ENCODE data around the gene LRRC46. TPM values are rescaled to one million over a fixed set of nuclear protein-coding genes. Genes with fewer than 3 reads are reported as not detected.

Gene LRRC46
- total and polyA plus RNA-seq, 9 of the 15 experiments (the other 6 are each of a cell fraction or from before 2014, with no cell fraction given): 0.39 to 1.4 (median 0.53) TPM; not detected in 1

GRCh38 chr17:47877368-47878034, 46.0 kb downstream of the LRRC46 start (continued):
- TF ChIP-seq E2F3 (CRISPR knock-in tag; IDR thresholded peaks at IDR 0.05): no peak
- TF ChIP-seq POLR2B (IDR thresholded peaks at IDR 0.05; ENCODE audit: low read depth, partially characterized antibody): no peak
- no peak for TF ChIP-seq RBBP5 (IDR thresholded peaks at IDR 0.05; ENCODE audit: borderline replicate concordance, insufficient read depth, low read length, poor library complexity, severe bottlenecking)
- no peak for TF ChIP-seq ZNF3 (CRISPR knock-in tag; IDR thresholded peaks at IDR 0.05)
- no peak for TF ChIP-seq RBFOX2 (IDR thresholded peaks at IDR 0.05; ENCODE audit: low read depth, low read length)
- TF ChIP-seq NR0B1 (IDR thresholded peaks at IDR 0.05; ENCODE audit: partially characterized antibody): no peak
- no peak for TF ChIP-seq EWSR1 (IDR thresholded peaks at IDR 0.05; ENCODE audit: borderline replicate concordance, low read depth, partially characterized antibody)
- TF ChIP-seq GATAD2B (IDR thresholded peaks at IDR 0.05; ENCODE audit: borderline replicate concordance): no peak; the same call in 1 of the 2 replicates
- peak; percentile 68 to 87; a peak in 2 of 4 replicates for TF ChIP-seq ETV6 (IDR thresholded peaks at IDR 0.05; ENCODE audit: borderline replicate concordance in 1 of 2, low read depth in 2 of 2, low read length in 1 of 2)
- TF ChIP-seq ETV6 (CRISPR knock-in tag; IDR thresholded peaks at IDR 0.05; ENCODE audit: borderline replicate concordance): no peak
- peak; percentile 77 to 86 for TF ChIP-seq MAZ (CRISPR knock-in tag; conservative IDR thresholded peaks at IDR 0.05 in 1 of 2, IDR thresholded peaks at IDR 0.05 in 1 of 2)
- no peak for TF ChIP-seq ZBTB1 (CRISPR knock-in tag; IDR thresholded peaks at IDR 0.05; ENCODE audit: borderline replicate concordance, low read depth)
- TF ChIP-seq SPI1 (IDR thresholded peaks at IDR 0.05; ENCODE audit: borderline replicate concordance, low read depth, low read length): peak; percentile 26; the same call in 1 of the 2 replicates
- TF ChIP-seq ETV5 (CRISPR knock-in tag; IDR thresholded peaks at IDR 0.05; ENCODE audit: low read depth): peak; percentile 94
- no peak for TF ChIP-seq XRCC4 (IDR thresholded peaks at IDR 0.05; ENCODE audit: extremely low read depth, insufficient read depth, insufficient read length)
- TF ChIP-seq TSC22D4 (tag; IDR thresholded peaks at IDR 0.05): no peak
- TF ChIP-seq JUN (IDR thresholded peaks at IDR 0.05; ENCODE audit: borderline replicate concordance, low read depth, low read length): no peak
- TF ChIP-seq JUN (CRISPR knock-in tag; IDR thresholded peaks at IDR 0.05; ENCODE audit: borderline replicate concordance): no peak
- no peak for TF ChIP-seq TAF7 (tag; IDR thresholded peaks at IDR 0.05)
- 0 out of 2 replicates have a peak, but pooled peaks have one; percentile 67 for TF ChIP-seq KLF6 (CRISPR knock-in tag; IDR thresholded peaks at IDR 0.05; ENCODE audit: borderline replicate concordance)
- TF ChIP-seq TCF3 (CRISPR knock-in tag; IDR thresholded peaks at IDR 0.05): peak; percentile 85
- TF ChIP-seq SMARCE1 (IDR thresholded peaks at IDR 0.05): peak; percentile 80
- TF ChIP-seq MAFG (tag; conservative IDR thresholded peaks at IDR 0.05): no peak
- TF ChIP-seq HINFP (tag; conservative IDR thresholded peaks at IDR 0.05; ENCODE audit: low read depth): no peak
- TF ChIP-seq, protein P1, sequence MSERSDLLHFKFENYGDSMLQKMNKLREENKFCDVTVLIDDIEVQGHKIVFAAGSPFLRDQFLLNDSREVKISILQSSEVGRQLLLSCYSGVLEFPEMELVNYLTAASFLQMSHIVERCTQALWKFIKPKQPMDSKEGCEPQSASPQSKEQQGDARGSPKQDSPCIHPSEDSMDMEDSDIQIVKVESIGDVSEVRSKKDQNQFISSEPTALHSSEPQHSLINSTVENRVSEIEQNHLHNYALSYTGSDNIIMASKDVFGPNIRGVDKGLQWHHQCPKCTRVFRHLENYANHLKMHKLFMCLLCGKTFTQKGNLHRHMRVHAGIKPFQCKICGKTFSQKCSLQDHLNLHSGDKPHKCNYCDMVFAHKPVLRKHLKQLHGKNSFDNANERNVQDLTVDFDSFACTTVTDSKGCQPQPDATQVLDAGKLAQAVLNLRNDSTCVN (CRISPR knock-in tag; IDR thresholded peaks at IDR 0.05): no peak
